ENCODE measurements around the gene OR8H1. TPM values are rescaled to one million over a fixed set of nuclear protein-coding genes. Genes with fewer than 3 reads are reported as not detected.

OR8H1 gene
- total RNA-seq, 1 experiment from 2014 or later: not detected

GRCh38 chr11:56331861-56332491, 39.9 kb upstream of the OR8H1 start:
- Mint-ChIP-seq H3K4me1 (ENCODE audit: low read depth, unreplicated experiment) (peaks cover 6% of the 10 kb centered on the region), H3K27me3 (ENCODE audit: insufficient read depth, unreplicated experiment) (no peaks in the 10 kb centered on the region), H3K9me3 (ENCODE audit: unreplicated experiment) (no peaks in the 10 kb centered on the region), H3K27ac (ENCODE audit: unreplicated experiment) (no peak overlapping the region), H3K4me3 (ENCODE audit: unreplicated experiment) (no peak overlapping the region), H3K36me3 (ENCODE audit: insufficient read depth, unreplicated experiment) (no peaks in the 10 kb centered on the region)
- intact Hi-C loops (cut with micrococcal nuclease; ENCODE audit: unreplicated experiment): no loop called here
- ChIA-PET CTCF (no interaction called here), POLR2A (no interaction called here)
- no peaks in the 10 kb centered on the region for H3K36me3 ChIP-seq (ENCODE audit: control insufficient read depth, insufficient read depth, low read length)
- no peaks in the 10 kb centered on the region for H3K4me1 ChIP-seq
- no peaks in the 10 kb centered on the region for H3K27me3 ChIP-seq (replicated peaks; ENCODE audit: control insufficient read depth, insufficient read depth, low read length)
- no peak overlapping the region for H3K4me3 ChIP-seq (ENCODE audit: low read depth, low read length)
- no TSS peak for BruUV-seq (replicated peaks)
- H3K9me3 ChIP-seq: no peaks in the 10 kb centered on the region
- TF ChIP-seq, protein P1, sequence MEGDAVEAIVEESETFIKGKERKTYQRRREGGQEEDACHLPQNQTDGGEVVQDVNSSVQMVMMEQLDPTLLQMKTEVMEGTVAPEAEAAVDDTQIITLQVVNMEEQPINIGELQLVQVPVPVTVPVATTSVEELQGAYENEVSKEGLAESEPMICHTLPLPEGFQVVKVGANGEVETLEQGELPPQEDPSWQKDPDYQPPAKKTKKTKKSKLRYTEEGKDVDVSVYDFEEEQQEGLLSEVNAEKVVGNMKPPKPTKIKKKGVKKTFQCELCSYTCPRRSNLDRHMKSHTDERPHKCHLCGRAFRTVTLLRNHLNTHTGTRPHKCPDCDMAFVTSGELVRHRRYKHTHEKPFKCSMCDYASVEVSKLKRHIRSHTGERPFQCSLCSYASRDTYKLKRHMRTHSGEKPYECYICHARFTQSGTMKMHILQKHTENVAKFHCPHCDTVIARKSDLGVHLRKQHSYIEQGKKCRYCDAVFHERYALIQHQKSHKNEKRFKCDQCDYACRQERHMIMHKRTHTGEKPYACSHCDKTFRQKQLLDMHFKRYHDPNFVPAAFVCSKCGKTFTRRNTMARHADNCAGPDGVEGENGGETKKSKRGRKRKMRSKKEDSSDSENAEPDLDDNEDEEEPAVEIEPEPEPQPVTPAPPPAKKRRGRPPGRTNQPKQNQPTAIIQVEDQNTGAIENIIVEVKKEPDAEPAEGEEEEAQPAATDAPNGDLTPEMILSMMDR (IDR thresholded peaks at IDR 0.05; ENCODE audit: insufficient read depth in 1 of 2, low read depth in 1 of 2, low read length in 1 of 2, severe bottlenecking in 1 of 2, unreplicated experiment in 1 of 2): no peak
- no peak for DNase-seq

- Histone ChIP-seq H3K4me3 (ENCODE audit: low read depth, low read length) (no peak within 1 kb of the TSS), H3K36me3 (ENCODE audit: control insufficient read depth, insufficient read depth, low read length) (no peaks in the 10 kb centered on the region), H3K27me3 (replicated peaks; ENCODE audit: control insufficient read depth, insufficient read depth, low read length) (no peaks in the 10 kb centered on the region), H3K9me3 (no peaks in the 10 kb centered on the region), H3K4me1 (no peaks in the 10 kb centered on the region)
- CTCF ChIA-PET: no interaction called here
- TF ChIP-seq, protein P1 (IDR thresholded peaks at IDR 0.05; ENCODE audit: insufficient read depth in 1 of 2, low read depth in 1 of 2, low read length in 1 of 2, severe bottlenecking in 1 of 2, unreplicated experiment in 1 of 2): no peak
- intact Hi-C loops (cut with micrococcal nuclease; ENCODE audit: unreplicated experiment): no loop called here
- Mint-ChIP-seq H3K4me3 (ENCODE audit: unreplicated experiment) (no peak within 1 kb of the TSS), H3K4me1 (ENCODE audit: low read depth, unreplicated experiment) (no peaks in the 10 kb centered on the region), H3K27ac (ENCODE audit: unreplicated experiment) (no peak within 1 kb of the TSS), H3K9me3 (ENCODE audit: unreplicated experiment) (no peaks in the 10 kb centered on the region), H3K36me3 (ENCODE audit: insufficient read depth, unreplicated experiment) (no peaks in the 10 kb centered on the region), H3K27me3 (ENCODE audit: insufficient read depth, unreplicated experiment) (no peaks in the 10 kb centered on the region)
- DNase-seq: no peak
- no TSS peak for BruUV-seq (replicated peaks)
- POLR2A ChIA-PET: no interaction called here
Observed at GRCh38 chr11:56314844-56315243, 22.8 kb upstream of the OR8H1 start, which contains the start of gene OR8K3. Gene OR8K3, plus strand, starts transcription at chr11:56315144. Its CDS starts 3,163 bp downstream, at chr11:56318307.

DNA sequence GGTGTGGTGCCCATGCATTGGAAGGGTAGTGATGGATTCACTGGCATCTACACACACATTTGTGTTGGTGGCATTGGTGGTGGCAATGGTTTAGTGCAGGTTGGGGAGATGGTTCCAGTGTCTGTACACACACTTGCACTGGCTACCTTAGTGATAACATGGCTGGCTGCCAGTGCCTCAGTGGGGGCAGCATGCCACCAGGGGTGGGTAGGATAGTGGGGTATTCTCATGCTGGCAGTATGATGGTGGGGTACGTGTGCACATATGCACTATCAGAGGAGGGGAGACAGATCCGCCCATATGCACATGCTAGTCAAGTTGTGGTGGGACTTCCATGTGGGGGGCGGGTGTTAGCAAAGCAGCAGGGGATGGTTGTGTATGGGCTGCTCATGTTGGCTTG, 15.8 kb upstream of the OR8H1 start:
- Mint-ChIP-seq H3K27ac (ENCODE audit: unreplicated experiment) (no peak overlapping the region), H3K36me3 (ENCODE audit: insufficient read depth, unreplicated experiment) (no peaks in the 10 kb centered on the region), H3K9me3 (ENCODE audit: unreplicated experiment) (no peaks in the 10 kb centered on the region), H3K27me3 (ENCODE audit: insufficient read depth, unreplicated experiment) (no peaks in the 10 kb centered on the region), H3K4me3 (ENCODE audit: unreplicated experiment) (no peak overlapping the region), H3K4me1 (ENCODE audit: low read depth, unreplicated experiment) (no peaks in the 10 kb centered on the region)
- TF ChIP-seq, protein P1 (IDR thresholded peaks at IDR 0.05; ENCODE audit: insufficient read depth in 1 of 2, low read depth in 1 of 2, low read length in 1 of 2, severe bottlenecking in 1 of 2, unreplicated experiment in 1 of 2): no peak
- no peak overlapping the region for H3K4me3 ChIP-seq (ENCODE audit: low read depth, low read length)
- H3K9me3 ChIP-seq: no peaks in the 10 kb centered on the region; the same call in 1 of the 2 replicates
- H3K36me3 ChIP-seq (ENCODE audit: control insufficient read depth, insufficient read depth, low read length): no peaks in the 10 kb centered on the region
- H3K27me3 ChIP-seq (replicated peaks; ENCODE audit: control insufficient read depth, insufficient read depth, low read length): no peaks in the 10 kb centered on the region
- DNase-seq: no peak
- no TSS peak for BruUV-seq (replicated peaks)
- H3K4me1 ChIP-seq: no peaks in the 10 kb centered on the region
- POLR2A ChIA-PET: no interaction called here
- intact Hi-C loops (cut with micrococcal nuclease; ENCODE audit: unreplicated experiment): no loop called here
- CTCF ChIA-PET: no interaction called here
